ENCODE results near the gene FBXO21. TPM values are rescaled to one million over a fixed set of nuclear protein-coding genes. Genes with fewer than 3 reads are reported as not detected.

FBXO21 gene
- total RNA-seq, 1 donor from 2014 or later: 33.5 TPM

DNA sequence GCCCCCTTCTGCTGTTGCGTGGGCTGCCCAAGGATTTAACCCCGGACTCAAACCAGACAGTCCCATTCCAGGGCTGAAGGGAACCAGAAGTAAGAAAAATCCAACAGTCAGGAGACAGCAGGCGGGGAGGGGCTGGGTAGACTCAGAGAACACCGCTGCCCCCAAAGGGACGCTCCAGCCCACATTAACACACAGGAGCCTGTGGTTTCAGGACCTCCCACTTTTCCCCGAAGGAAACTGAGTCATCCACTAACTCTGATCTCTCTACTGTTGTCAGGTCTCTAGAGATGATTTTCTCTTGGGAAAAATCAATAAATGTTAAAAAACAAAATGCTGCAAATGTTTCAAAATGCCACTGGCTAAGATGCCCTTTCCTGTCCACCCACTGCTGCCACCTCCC lies 41.6 kb downstream of the FBXO21 start:
- DNase-seq (no peak), ATAC-seq (no peak)
- intact Hi-C loops (cut with micrococcal nuclease): no loop called here

DNA sequence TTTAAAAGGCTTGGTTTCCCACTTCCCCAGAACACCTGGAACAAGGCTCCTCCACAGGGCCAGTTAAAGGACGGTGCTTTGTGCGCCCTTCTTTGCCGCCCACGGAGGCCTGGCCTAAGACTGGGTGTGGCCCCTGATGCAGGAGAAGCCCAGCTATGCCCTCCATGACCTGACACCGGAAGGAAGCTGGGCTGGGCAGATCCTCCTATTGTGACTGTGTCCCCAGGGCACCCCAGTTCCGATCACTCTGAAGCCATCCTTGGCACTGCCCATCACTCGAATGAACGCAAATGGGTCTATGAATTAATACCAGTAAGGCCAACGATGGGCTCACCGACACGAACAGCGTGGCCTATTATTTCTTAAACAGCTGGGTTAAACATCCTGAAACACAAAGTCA lies 42.6 kb downstream of the FBXO21 start:
- DNase-seq (no peak), ATAC-seq (no peak)
- intact Hi-C loops (cut with micrococcal nuclease): no loop called here

DNA sequence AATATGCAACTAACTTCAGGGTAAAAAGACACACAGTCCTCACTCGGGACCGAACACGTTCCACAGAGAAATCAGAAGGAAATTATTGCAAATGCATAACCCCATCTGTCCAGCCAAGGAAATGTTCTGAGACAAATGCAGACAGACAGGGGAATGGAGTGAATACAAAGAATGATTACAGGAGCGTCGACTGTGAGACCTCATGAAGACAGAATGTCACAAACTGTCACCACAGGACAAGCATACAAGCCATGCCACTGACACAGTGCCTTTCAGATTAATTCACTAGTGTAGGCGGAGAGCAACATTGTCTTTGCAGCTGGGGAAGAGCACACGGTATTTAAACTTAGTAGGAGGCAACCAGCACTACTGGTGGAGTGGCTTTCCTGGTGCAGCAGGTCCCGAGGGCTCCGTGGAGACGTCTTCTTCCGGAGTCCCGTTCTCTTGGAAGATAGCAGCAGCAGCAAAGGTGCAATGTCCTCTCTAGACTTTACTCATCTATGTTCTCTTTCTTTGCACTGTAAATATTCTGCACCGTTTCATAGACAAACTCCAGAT lies 44.6 kb downstream of the FBXO21 start:
- intact Hi-C loops (cut with micrococcal nuclease): no loop called here
- ATAC-seq: no peak
- no peak for DNase-seq

DNA sequence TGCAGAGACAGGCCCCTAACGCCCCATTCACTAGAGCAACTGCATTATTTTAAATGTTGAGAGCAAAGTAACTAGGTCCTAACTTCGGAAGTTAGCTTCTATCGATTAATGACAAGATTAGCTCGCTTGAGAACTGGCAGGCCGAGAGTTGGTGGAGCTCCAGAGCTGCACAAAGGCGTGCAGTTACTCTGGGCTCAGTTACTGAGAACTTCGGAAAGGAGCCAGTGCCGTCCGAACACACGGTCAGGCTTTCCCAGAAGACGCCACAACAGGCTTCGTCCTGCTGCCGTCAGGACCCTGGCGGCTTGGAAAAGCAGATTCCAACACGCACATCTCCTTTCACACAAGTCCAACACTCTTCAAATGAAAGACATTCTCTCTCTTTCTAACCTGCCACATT lies 45.7 kb downstream of the FBXO21 start:
- no peak for ATAC-seq
- no peak for DNase-seq
- intact Hi-C loops (cut with micrococcal nuclease): no loop called here

DNA sequence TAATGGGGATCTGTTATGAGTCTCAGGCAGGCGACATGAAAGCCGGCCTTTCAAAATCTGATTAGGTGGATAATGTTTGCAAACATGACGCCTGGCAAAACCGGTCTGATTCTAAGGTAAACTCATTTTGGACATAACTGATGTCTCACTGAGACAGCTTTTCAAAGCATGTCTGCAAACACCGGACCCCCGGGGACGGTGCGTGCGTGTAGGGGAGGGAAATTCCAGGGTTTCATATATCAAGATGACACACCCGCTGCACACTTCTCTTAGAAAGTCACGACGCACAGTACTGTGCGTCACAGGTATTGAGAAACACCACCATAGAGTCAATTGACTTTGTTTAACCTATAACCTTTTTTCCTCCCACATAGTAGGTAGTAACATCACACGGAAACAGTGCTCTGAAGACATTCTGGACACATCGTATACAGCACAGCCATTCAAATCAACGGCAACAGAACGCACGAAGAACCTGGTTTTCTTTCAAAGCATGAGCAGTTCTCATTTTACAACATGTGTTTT lies 47.2 kb downstream of the FBXO21 start:
- DNase-seq: no peak
- intact Hi-C loops (cut with micrococcal nuclease): no loop called here

DNA sequence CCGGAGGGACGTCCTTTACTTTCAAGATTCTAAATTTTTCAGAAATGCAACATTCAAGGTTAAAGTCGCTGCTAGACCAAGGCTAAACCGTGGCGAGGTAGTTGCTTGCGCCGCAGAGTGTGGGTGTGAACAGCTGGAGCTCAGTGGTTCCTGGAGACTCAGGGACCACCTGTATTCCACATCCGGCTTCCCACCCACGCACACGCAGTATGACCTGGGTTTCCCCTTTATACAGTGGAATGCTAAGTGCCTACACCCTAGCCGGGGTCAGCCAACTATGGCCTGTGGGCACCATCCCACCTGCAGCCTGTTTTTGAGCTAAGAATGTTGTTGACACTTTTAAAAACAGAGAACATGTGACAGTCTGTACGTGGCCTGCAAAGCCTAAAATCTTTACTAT lies 48.2 kb downstream of the FBXO21 start:
- DNase-seq (no peak), ATAC-seq (no peak)
- intact Hi-C loops (cut with micrococcal nuclease): no loop called here

More for the DNA sequence above, 47.2 kb downstream of the FBXO21 start:
- no peak for ATAC-seq

DNA sequence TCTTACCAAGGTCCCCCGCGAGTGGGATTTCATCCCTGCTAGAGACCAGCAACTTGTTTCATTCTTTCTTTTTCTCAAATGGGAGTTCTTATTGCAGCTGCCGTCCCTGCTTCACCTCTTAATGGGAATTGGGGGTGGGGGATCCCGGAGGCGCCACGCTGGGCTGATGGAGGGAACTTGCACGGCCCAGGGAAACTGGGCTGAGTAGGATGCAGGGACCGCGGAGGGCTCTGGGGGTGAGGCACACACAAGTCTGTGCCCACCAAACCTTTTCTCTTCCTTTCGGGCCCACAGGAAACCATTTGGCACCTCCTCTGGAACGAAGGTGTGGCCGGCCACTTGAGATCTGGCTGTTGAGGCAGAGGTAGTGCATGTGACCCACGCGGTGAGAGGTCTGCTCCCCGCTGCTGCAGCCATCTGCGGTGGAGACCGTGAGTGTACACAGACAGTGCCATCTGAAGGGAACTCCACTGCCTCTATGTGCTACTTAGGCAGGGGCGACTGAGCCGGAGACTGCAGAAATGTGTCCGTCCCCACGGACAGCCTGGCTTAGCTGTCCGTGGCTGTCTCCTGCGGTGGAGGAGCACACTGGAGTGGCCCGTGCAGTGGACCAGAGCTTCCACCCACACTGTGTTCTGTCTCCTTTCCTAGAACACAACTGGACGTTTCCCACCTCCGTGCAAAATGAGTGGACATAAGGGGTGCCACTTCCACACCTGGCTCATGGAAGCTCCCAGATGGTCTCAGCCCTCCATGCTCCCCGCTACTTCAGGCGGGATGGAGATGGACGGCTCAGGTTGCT lies 49.0 kb downstream of the FBXO21 start:
- DNase-seq: no peak
- peak; percentile 35 for ATAC-seq
- intact Hi-C loops (cut with micrococcal nuclease): no loop called here

DNA sequence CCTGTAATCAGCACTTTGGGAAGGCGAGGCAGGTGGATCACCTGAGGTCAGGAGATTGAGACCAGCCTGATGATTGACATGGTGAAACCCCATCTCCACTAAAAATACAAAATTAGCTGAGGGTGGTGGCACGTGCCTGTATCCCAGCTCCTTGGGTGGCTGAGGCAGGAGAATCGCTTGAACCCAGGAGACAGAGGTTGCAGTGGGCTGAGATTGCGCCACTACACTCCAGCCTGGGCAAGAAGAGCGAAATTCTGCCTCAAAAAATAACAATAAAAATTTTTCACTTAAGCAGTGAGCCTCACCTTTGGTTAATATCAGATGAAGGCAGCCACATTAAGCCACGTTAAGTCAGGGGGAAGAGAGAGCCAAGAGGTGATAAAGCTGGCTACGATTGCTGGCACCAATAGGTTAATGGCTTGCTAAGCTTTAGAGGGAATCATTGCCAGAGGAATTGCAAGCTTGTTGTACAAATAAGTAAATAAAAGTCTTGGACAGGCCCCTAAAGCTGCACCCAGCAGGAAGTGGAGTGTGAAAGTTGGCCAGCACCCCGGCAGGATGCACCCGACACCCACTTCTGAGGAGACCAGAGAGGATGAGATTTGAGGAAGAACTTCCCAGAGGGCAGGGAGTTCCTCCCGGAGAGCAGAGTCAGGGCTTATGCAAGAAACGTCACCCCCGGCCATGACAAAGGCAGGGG lies 49.7 kb downstream of the FBXO21 start:
- peak; percentile 30 for ATAC-seq
- intact Hi-C loops (cut with micrococcal nuclease): no loop called here
- DNase-seq: no peak

DNA sequence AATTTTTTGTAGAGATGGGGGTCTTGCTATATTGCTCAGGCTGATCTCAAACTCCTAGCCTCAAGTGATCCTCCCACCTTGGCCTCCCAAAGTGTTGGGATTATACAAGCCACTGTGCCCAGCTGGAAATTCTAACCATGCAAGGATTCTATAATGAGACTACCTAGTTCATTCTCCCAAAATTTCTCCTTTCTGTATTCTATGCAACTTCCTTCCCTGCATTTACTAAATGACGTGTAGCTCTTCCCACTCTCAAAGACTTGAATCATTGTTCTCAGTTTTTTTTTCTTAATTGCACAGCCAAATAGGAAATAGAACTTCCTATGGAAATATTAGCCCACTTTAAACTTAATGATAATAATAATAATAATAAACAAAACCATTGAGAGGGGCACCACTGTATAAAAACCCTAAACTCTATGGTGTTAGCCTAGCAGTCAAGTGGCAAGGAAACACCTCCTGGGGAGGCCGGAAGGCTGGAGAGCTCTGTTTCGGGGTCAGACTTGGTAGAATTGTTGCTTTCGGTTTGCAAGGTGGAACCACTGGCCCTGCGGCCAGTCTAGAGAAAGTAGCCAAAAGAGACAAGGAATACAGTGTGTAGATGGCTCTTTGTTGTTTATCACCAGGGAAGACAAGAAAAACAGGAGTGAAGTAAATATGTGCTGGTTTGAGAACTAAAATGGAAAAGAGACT lies 51.1 kb downstream of the FBXO21 start:
- intact Hi-C loops (cut with micrococcal nuclease): no loop called here
- ATAC-seq: no peak

GRCh38 chr12:117134721-117135120 lies 55.5 kb downstream of the FBXO21 start:
- DNase-seq: no peak
- intact Hi-C loops (cut with micrococcal nuclease): no loop called here
- ATAC-seq: no peak

More for the DNA sequence above, 51.1 kb downstream of the FBXO21 start:
- no peak for DNase-seq

- no peak for DNase-seq
- ATAC-seq: no peak
These were observed 56.2 kb downstream of the FBXO21 start for GRCh38 chr12:117134059-117134458.

GRCh38 chr12:117130801-117131200 lies 59.5 kb downstream of the FBXO21 start:
- ATAC-seq (no peak), DNase-seq (no peak)
- intact Hi-C loops (cut with micrococcal nuclease): no loop called here

More at GRCh38 chr12:117134059-117134458, 56.2 kb downstream of the FBXO21 start:
- intact Hi-C loops (cut with micrococcal nuclease): no loop called here

DNA sequence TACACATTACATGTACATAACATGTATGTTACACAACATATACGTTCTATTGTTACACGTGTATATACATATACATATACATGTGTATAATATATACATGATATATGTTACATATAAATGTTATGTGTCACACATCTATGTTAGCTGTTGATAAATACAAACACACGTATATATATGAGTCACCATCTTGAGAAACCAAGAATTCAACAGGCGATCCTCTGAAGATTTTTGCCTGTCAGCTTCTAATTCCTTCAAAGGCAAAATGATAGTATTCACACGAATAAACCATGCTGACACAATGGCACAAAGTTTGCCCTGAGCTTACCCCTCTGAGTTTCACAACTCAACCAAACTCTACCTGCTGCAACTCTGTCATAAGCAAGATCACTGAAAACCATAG lies 60.9 kb downstream of the FBXO21 start:
- no peak for DNase-seq
- intact Hi-C loops (cut with micrococcal nuclease): loop anchor here (10.0 kb wide), 1 partner anchor 415 kb away; no protein-coding TSS in a partner anchor
- ATAC-seq: no peak

DNA sequence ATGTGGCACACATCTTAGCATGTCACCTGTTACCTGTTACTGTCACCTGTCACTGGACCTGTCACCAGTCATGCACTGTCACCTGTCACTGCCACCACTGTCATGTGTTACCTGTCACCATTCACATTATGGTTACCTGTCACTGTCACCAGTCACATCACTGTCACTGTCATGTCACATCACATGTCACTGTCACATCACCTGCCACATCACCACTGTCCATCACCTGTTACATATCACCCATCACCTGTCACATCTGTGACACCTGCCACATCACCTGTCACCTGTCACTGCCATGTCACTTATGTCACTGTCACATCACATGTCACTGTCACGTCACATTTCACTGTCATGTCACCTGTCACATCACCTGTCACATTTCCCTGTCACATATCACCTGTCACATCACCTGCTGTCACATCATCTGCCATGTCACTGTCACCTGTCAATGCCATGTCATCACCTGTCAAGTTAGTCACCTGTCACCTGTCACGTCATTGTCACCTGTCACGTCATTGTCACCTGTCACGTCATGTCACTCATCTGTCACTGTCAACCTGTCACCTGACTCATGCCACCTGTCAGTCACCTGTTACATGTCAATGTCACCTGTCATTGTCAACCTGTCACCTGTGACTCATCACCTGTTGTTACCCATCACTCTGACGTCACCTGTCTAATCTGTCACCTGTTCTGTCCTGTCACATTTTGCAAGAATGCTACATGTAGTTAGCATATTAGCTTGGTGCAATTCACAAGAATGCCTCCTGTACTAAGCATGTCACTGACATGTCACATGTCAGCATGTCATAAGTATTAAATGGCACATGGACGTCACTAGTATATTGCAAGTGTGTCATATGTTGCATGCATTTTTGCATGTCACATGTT lies 62.1 kb downstream of the FBXO21 start:
- intact Hi-C loops (cut with micrococcal nuclease): loop anchor here (10.0 kb wide), 1 partner anchor 413 kb away; no protein-coding TSS in a partner anchor
- ATAC-seq: no peak
- DNase-seq: no peak

DNA sequence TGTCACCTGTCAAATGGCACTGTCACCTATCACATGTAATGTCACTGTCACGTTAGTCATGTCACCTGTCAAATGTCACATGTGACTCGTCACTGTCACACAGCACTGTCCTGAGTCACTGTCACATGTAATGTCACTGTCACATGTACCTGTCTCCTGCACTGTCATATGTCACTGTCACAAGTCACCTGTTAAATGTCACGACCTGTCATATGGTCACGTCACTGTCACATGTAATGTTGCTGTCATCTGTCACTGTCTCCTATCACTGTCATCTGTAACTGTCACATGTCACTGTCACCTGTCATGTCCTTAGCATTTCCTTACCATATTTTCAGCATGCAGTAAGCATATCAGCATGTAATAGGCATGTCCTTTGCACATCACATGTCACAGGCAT lies 63.9 kb downstream of the FBXO21 start:
- intact Hi-C loops (cut with micrococcal nuclease): loop anchor here (10.0 kb wide), 1 partner anchor 412 kb away; no protein-coding TSS in a partner anchor
- ATAC-seq (no peak), DNase-seq (no peak)

DNA sequence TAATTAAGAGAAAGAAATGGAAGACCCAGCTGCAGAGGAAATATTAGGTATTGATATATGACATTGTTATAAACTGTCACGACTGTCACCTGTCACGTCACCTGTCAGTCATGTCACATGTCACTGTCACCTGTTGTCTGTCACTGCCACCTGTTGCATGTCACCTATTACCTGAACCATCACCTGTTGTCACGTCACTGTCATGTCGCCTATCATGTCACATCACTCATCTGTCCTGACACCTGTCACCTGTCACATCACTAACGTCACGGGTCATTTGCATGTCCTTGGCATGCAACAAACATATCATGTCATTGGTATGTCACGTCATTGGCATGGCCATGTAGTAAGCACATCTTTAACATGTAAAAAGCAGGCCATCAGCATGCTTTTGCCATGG lies 64.5 kb downstream of the FBXO21 start:
- ATAC-seq: no peak
- no peak for DNase-seq
- intact Hi-C loops (cut with micrococcal nuclease): loop anchor here (10.0 kb wide), 1 partner anchor 411 kb away; no protein-coding TSS in a partner anchor

- peak; percentile 17 for ATAC-seq
- intact Hi-C loops (cut with micrococcal nuclease): loop anchor here (10.0 kb wide), 1 partner anchor 410 kb away; no protein-coding TSS in a partner anchor
- no peak for DNase-seq
These were observed 65.0 kb downstream of the FBXO21 start for GRCh38 chr12:117125272-117125613.

Data from left ventricle myocardium superior (tissue), 1 donor.